B cell (primary cell): ENCODE results near the gene ZMYM2. TPM values are rescaled to one million over a fixed set of nuclear protein-coding genes. Genes with fewer than 3 reads are reported as not detected.
A peak's percentile ranks its signal among the peaks of the same experiment; 100 is the strongest.

Source experiments
- ATAC-seq: fragments of 200-7000 bp; cut with Tn5 transposase; one replicate; pipeline ENCODE4 v1.10.0; 2021; ENCODE audit warnings: low read depth, mild to moderate bottlenecking, moderate number of reproducible peaks, moderate library complexity
- CTCF ChIA-PET: fragments of 350-600 bp; sonication (Branson Sonifier 250); formaldehyde crosslinking; loops from one replicate; lab custom pipeline; 2021; ENCODE audit warnings: antibody characterized with exemption, inconsistent platforms; lab: Charles Lee
- POLR2A ChIA-PET: fragments of 350-600 bp; sonication (Branson Sonifier 250); formaldehyde crosslinking; loops from one replicate; lab custom pipeline; 2021; ENCODE audit warnings: antibody characterized with exemption; lab: Charles Lee
- DNase-seq: peaks from one replicate; pipeline ENCODE4 v3.0.0; 2013
- H2AFZ ChIP-seq: 2 replicates; pipeline ENCODE4 v1.6.1; 2012; ENCODE audit warnings: mild to moderate bottlenecking, low read depth, low read length; ENCODE audit not compliant: insufficient read depth, poor library complexity, severe bottlenecking
- H3K27ac ChIP-seq, 2 donors: 1 replicate in 1 of 2; 2 replicates in 1 of 2; pipeline ENCODE4 v1.5.1; 2012 to 2013; ENCODE audit warnings: low read length in 2 of 2, mild to moderate bottlenecking in 2 of 2, moderate library complexity in 1 of 2
- H3K27me3 ChIP-seq, 4 experiments: fragments of 200-600 bp in 1 of 4; sonication (generic) in 1 of 4; replicated peaks in 1 of 4; 1 replicate in 2 of 4; 2 replicates in 2 of 4; pipeline versions ENCODE4 v1.6.1 to v1.7.0; 2013 to 2016; ENCODE audit warnings: low read length in 3 of 4, mild to moderate bottlenecking in 2 of 4, mixed read lengths in 1 of 4, moderate library complexity in 1 of 4; ENCODE audit not compliant: insufficient read depth in 4 of 4, control insufficient read depth in 3 of 4; ENCODE audit errors: control extremely low read depth in 1 of 4
- H3K36me3 ChIP-seq, 2 experiments: replicated peaks in 1 of 2; 1 replicate in 1 of 2; 2 replicates in 1 of 2; pipeline versions ENCODE4 v1.6.1 to v1.7.1; 2013; ENCODE audit warnings: low read length in 1 of 2; ENCODE audit not compliant: insufficient read depth in 2 of 2, control insufficient read depth in 1 of 2; ENCODE audit errors: control extremely low read depth in 1 of 2, extremely low read depth in 1 of 2
- H3K4me1 ChIP-seq, 2 donors: fragments of 200-600 bp in 1 of 2; sonication (generic) in 1 of 2; 1 replicate in 1 of 2; 2 replicates in 1 of 2; pipeline versions ENCODE4 v1.5.1 to v1.6.1; 2013 to 2017; ENCODE audit warnings: low read length in 2 of 2; ENCODE audit not compliant: control insufficient read depth in 2 of 2, insufficient read depth in 2 of 2
- H3K4me2 ChIP-seq: replicated peaks from 2 replicates; pipeline ENCODE3; 2012; ENCODE audit warnings: mild to moderate bottlenecking, low read depth, low read length; ENCODE audit not compliant: poor library complexity, severe bottlenecking
- H3K4me3 ChIP-seq, 5 experiments: fragments of 200-600 bp in 1 of 5; sonication (generic) in 1 of 5; 1 replicate in 3 of 5; 2 replicates in 2 of 5; pipeline versions ENCODE4 v1.5.1 to v1.7.0; 2011 to 2016; ENCODE audit warnings: low read length in 4 of 5, mild to moderate bottlenecking in 4 of 5, low read depth in 2 of 5, control low read depth in 1 of 5, moderate library complexity in 1 of 5; ENCODE audit not compliant: insufficient read depth in 1 of 5; ENCODE audit errors: control extremely low read depth in 1 of 5, extremely low read depth in 1 of 5
- H3K79me2 ChIP-seq: fragments of 200-600 bp; sonication (generic); one replicate; pipeline ENCODE4 v1.6.0; 2016; ENCODE audit warnings: low read length; ENCODE audit not compliant: control insufficient read depth, insufficient read depth
- H3K9ac ChIP-seq: fragments of 200-600 bp; sonication (generic); 2 replicates; pipeline ENCODE4 v1.6.1; 2017; ENCODE audit warnings: mild to moderate bottlenecking, low read length, moderate library complexity
- H3K9me3 ChIP-seq, 3 donors: one replicate each; pipeline versions ENCODE4 v1.6.1 to v1.7.1; 2013; ENCODE audit warnings: low read length in 2 of 3; ENCODE audit not compliant: control insufficient read depth in 2 of 3, insufficient read depth in 1 of 3; ENCODE audit errors: control extremely low read depth in 1 of 3
- H4K20me1 ChIP-seq: 2 replicates; pipeline ENCODE4 v1.6.0; 2012; ENCODE audit warnings: mild to moderate bottlenecking, low read length; ENCODE audit not compliant: insufficient read depth, control insufficient read depth, poor library complexity, severe bottlenecking
- H3K27ac Mint-ChIP-seq: one replicate; pipeline ENCODE4 v1.8.0; 2021; ENCODE audit warnings: mixed read lengths
- H3K27me3 Mint-ChIP-seq: one replicate; pipeline ENCODE4 v1.8.0; 2021; ENCODE audit warnings: mixed read lengths
- H3K4me1 Mint-ChIP-seq: one replicate; pipeline ENCODE4 v1.8.0; 2021; ENCODE audit warnings: mixed read lengths
- H3K4me3 Mint-ChIP-seq: one replicate; pipeline ENCODE4 v1.8.0; 2021; ENCODE audit warnings: mixed read lengths
- H3K9me3 Mint-ChIP-seq: one replicate; pipeline ENCODE4 v1.8.0; 2022; ENCODE audit warnings: mixed read lengths; ENCODE audit not compliant: insufficient read depth
- EZH2 ChIP-seq: IDR thresholded peaks from 2 replicates; pipeline ENCODE4 v1.6.1; 2012; ENCODE audit warnings: borderline replicate concordance, low read depth, mild to moderate bottlenecking, moderate library complexity, low read length; ENCODE audit not compliant: insufficient read depth, poor library complexity, severe bottlenecking
- WGBS: methylation state at CpG from one replicate; pipeline ENCODE4 v1.1.5; 2013; ENCODE audit warnings: missing lambda C conversion rate; ENCODE audit not compliant: insufficient coverage; 5-methylcytosine and 5-hydroxymethylcytosine counted together
- intact Hi-C: fragments of 100-400 bp; cut with micrococcal nuclease; formaldehyde crosslinking; loops from one replicate; pipeline ENCODE4 v1.10.0; 2022
- polyA plus RNA-seq: library from polyadenylated mRNA; depleted of rRNA; stranded (reverse); fragments of >200 nt; gene quantifications from 2 replicates; pipeline ENCODE4 v1.2.3, GENCODE V29; 2012
- total RNA-seq, 2 donors: library from RNA; stranded (reverse); fragments of 120-200 nt in 1 of 2; gene quantifications; 1 replicate in 1 of 2; 2 replicates in 1 of 2; pipeline versions ENCODE4 v1.2.3 to v1.2.4, GENCODE V29; 2013 to 2022
- TF ChIP-seq, protein P1 (sequence below): fragments of 200-600 bp; IDR thresholded peaks from one replicate; pipeline ENCODE4 v1.8.0; 2022; ENCODE audit warnings: antibody characterized with exemption, mild to moderate bottlenecking

ZMYM2 gene
- total and polyA plus RNA-seq, 2 donors (not counting 1 experiment from before 2014, with no cell fraction given) = 21.7 to 131 TPM

DNA sequence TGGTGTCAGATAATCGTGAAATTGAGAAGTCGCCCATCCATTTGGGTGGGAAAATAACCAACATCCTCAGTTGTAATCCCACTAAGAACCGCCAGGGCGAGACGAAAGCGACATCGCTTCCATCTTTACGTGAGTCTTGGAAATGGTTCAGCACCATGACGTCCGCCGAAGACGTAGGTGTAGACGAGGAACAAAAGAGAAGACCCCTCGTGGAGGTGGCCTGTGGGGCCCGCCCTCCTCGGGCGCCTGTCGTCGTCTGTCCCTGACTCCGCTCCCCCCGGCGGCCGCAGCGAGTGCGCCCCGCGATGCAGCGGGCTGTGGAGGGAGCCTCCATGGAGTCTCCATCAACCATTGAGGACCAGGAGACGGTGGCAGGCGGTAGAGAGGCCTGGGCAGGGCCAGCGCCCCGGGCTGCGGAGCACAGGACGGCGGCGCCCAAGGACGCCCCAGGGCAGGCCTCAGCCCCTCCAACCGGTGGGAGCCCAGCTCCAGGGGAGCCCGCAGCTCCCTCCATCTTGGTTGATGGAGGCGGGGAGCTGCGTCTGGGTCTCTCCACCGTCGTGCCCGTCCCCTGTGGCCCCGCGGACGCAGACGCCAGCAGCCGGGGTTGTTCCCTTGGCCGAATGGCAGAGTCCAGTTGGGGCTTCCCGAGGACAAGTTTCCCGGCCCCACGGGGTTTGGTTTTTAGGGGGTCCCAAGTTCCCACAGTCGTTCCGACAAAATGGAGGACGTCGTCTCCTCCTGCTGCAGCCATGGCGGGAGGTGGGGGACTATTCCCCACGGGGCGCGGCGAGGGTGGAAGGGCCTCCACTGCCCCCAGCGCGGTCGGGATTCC is 990 bp upstream of the ZMYM2 start:
- H3K4me1 Mint-ChIP-seq = peaks cover 31% of the 10 kb centered on the region
- CTCF ChIA-PET = interaction anchor here (1.0 to 1.7 kb wide), 2 partner anchors 30 to 94 kb away, joined by 6 to 9 read pairs; partner anchors contain the start of gene ZMYM5
- intact Hi-C loops = loop anchor here (1.0 to 10.0 kb wide), 4 partner anchors 93 to 607 kb away; partner anchors contain the start of genes IFT88, MPHOSPH8 and PSPC1

More for the DNA sequence above, 990 bp upstream of the ZMYM2 start:
- Histone ChIP-seq H3K36me3 (peaks cover 5 to 7% of the 10 kb centered on the region in 2 experiments), H3K27me3 (no peaks in the 10 kb centered on the region), H3K27ac (peak overlapping the region; percentile 96 to 97), H3K9me3 (no peaks in the 10 kb centered on the region), H3K4me3 (peak overlapping the region; percentile 30 to 90 (median 80)), H4K20me1 (peaks cover 8% of the 10 kb centered on the region), H3K4me2 (peak overlapping the region; percentile 86), H3K9ac (peak overlapping the region; percentile 82), H3K79me2 (peaks cover 15% of the 10 kb centered on the region), H3K4me1 (peaks cover 8 to 15% of the 10 kb centered on the region in 2 donors), H2AFZ (peak overlapping the region; percentile 91)
- Mint-ChIP-seq H3K27ac (peak overlapping the region; percentile 97), H3K9me3 (no peaks in the 10 kb centered on the region), H3K27me3 (no peaks in the 10 kb centered on the region), H3K4me3 (peak overlapping the region; percentile 90)
- POLR2A ChIA-PET = interaction anchor here (0.5 to 2.3 kb wide), 2 partner anchors 82 to 94 kb away, joined by 4 to 30 read pairs; partner anchors contain the start of gene ZMYM5
- DNase-seq (peak; percentile 91), ATAC-seq (peak; percentile 9)
- no peak for TF ChIP-seq EZH2
- TF ChIP-seq, protein P1, sequence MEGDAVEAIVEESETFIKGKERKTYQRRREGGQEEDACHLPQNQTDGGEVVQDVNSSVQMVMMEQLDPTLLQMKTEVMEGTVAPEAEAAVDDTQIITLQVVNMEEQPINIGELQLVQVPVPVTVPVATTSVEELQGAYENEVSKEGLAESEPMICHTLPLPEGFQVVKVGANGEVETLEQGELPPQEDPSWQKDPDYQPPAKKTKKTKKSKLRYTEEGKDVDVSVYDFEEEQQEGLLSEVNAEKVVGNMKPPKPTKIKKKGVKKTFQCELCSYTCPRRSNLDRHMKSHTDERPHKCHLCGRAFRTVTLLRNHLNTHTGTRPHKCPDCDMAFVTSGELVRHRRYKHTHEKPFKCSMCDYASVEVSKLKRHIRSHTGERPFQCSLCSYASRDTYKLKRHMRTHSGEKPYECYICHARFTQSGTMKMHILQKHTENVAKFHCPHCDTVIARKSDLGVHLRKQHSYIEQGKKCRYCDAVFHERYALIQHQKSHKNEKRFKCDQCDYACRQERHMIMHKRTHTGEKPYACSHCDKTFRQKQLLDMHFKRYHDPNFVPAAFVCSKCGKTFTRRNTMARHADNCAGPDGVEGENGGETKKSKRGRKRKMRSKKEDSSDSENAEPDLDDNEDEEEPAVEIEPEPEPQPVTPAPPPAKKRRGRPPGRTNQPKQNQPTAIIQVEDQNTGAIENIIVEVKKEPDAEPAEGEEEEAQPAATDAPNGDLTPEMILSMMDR = peak; percentile 80
- WGBS = under 1% methylated on average over 63 of the region's 65 CpGs
